Coronary artery (tissue), 2 donors: ENCODE results near the gene EXOC6B.
"Not testable (repeated sequence)": the region's sequence is repeated elsewhere in the genome, so short reads cannot be mapped to it uniquely, and the experiment has no call there.

Experiments used
- DNase-seq: peaks from one replicate; pipeline ENCODE4 v3.0.0-alpha.2; 2017; ENCODE audit warnings: low spot score
- H3K27ac ChIP-seq, 2 donors: fragments of 200-600 bp; sonication (generic); one replicate each; pipeline ENCODE4 v1.5.1; 2016 to 2019
- H3K4me3 ChIP-seq: fragments of 200-600 bp; sonication (generic); 2 replicates; pipeline ENCODE4 v1.5.1; 2016; ENCODE audit warnings: mild to moderate bottlenecking, moderate library complexity
- CTCF ChIP-seq: fragments of 200-600 bp; sonication (generic); IDR thresholded peaks from one replicate; pipeline ENCODE4 v1.5.1; 2019; ENCODE audit warnings: antibody characterized with exemption

The EXOC6B gene

DNA sequence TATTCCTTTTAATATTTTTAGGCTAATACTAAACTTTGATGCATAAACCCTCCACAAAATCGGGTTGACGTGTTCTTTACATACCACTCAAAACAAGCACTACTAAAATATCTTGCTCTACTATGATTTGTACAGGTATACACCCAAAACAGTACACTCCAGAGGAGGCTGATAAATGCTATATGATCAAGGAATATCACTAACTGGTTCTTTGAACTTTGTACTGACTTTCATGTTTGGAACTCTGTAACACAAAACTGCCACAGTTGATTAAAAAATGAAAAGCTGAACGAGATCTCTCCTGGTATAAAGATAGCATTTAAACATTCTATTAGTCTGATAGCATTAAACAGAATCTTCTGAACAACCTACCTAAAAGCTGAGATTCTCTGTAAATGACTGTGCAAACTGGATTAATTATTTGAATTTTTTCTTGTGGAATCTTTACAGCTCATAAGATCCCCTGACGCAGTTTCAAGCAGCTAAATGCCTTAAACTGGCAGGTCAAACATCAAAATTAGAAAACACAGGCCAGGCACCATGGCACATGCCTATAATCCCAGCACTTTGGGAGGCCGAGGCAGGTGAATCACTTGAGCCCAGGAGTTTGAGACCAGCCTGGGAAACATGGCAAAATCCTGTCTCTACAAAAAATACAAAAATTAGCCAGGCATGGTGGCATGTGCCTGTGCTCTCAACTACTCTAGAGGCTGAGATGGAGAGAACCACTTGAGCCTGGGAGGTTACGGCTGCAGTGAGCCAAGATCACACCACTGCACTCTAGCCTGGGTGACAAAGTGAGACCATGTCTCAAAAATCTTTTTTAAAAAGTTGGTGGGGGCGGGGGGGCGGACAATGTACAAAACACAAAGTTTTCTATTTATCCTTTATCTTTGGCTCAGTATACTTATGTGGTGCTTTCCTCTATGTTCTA, 150.6 kb downstream of the EXOC6B start:
- TF ChIP-seq CTCF: no peak
- Histone ChIP-seq H3K27ac (no peak overlapping the region), H3K4me3 (no peak overlapping the region)
- no peak for DNase-seq

DNA sequence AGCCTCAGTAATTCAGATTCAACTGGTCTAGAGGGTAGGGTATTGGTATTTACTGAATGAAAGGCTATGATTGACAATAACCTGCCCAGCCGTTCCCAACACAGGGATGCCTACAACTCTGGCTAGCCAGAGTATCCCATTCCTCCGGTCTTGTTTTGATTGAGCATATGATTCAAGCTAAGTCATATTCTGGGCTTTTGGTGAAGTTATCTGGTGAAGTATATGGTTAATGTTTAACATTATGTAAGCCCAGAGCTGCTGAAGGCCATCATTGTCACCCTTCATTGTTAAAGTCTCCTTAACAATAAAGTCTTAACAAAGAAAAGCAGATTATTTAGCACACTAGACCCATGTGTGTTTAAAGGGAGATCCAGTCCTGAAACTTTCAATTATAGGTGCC, 152.6 kb downstream of the EXOC6B start:
- Histone ChIP-seq H3K4me3 (no peak overlapping the region), H3K27ac (no peak overlapping the region)
- DNase-seq: no peak
- no peak for TF ChIP-seq CTCF

- Histone ChIP-seq H3K27ac (no peak overlapping the region), H3K4me3 (no peak overlapping the region)
- DNase-seq: no peak
- no peak for TF ChIP-seq CTCF
Measured at GRCh38 chr2:72669121-72669520, 156.7 kb downstream of the EXOC6B start.

DNA sequence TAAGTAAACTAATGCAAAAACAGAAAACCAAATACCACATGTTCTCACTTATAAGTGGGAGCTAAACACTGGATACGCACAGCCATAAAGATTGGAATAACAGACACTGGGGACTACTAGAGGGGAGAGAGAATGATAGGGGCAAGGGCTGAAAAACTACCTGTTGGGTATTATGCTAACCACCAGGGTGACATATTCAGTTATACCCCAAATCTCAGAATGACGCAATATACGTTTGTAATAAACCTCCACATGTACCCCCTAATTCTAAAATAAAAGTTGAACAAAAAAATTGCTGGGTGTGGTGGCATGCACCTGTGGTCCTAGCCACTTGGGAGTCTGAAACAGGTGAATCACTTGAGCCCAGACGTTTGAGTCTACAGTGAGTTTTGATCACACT, 157.2 kb downstream of the EXOC6B start:
- no peak overlapping the region for H3K27ac ChIP-seq
- DNase-seq: no peak
- no peak for TF ChIP-seq CTCF
- H3K4me3 ChIP-seq: no peak overlapping the region

GRCh38 chr2:72665448-72665847, 160.4 kb downstream of the EXOC6B start:
- no peak overlapping the region for H3K4me3 ChIP-seq
- TF ChIP-seq CTCF: no peak
- no peak for DNase-seq

GRCh38 chr2:72661985-72662384, 163.8 kb downstream of the EXOC6B start:
- Histone ChIP-seq H3K27ac (no peak overlapping the region), H3K4me3 (no peak overlapping the region)
- no peak for DNase-seq
- no peak for TF ChIP-seq CTCF

More at GRCh38 chr2:72665448-72665847, 160.4 kb downstream of the EXOC6B start:
- no peak overlapping the region for H3K27ac ChIP-seq

DNA sequence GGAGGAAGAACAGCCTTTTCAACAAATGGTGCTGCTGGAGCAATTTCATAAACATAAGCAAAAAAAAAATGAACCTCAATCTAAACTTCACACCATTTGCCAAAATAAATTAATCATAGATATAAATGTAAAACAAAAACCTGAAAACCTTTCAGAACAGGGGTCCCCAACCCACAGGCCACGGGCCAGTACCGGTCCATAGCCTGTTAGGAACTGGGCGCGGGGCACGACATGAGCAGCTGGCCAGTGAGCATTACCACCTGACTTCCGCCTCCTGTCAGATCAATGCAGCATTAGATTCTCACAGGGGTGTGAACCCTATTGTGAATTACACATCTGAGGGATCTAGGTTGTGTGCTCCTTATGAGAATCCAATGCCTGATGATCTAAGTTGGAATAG, 176.0 kb downstream of the EXOC6B start:
- TF ChIP-seq CTCF: no peak
- H3K27ac ChIP-seq: no peak overlapping the region
- DNase-seq: no peak

GRCh38 chr2:72641221-72641620, 184.6 kb downstream of the EXOC6B start:
- H3K27ac ChIP-seq, H3K4me3 ChIP-seq, DNase-seq: not testable (repeated sequence)

More for the DNA sequence above, 176.0 kb downstream of the EXOC6B start:
- H3K4me3 ChIP-seq: no peak overlapping the region
